Activated T-helper 17 cell treated with anti-CD3 and anti-CD28 coated beads, Interleukin-2, amount 50 U/mL, for 72 hours (primary cell): Measurements from ENCODE around the gene FAM193A. TPM values are rescaled to one million over a fixed set of nuclear protein-coding genes. Genes with fewer than 3 reads are reported as not detected.
"Not testable (repeated sequence)": the region's sequence is repeated elsewhere in the genome, so short reads cannot be mapped to it uniquely, and the experiment has no call there.

Source experiments
- ATAC-seq: fragments of 150-1000 bp; cut with Tn5 transposase; replicated peaks from 2 replicates; pipeline ENCODE4 v1.10.0; 2021; ENCODE audit warnings: mild to moderate bottlenecking, moderate library complexity
- H3K27ac Mint-ChIP-seq: one replicate; pipeline ENCODE4 v1.8.0; 2022; ENCODE audit warnings: mixed read lengths
- H3K27me3 Mint-ChIP-seq: one replicate; pipeline ENCODE4 v1.8.0; 2022; ENCODE audit warnings: mixed read lengths
- H3K36me3 Mint-ChIP-seq: one replicate; pipeline ENCODE4 v1.8.0; 2022; ENCODE audit warnings: low read depth, mild to moderate bottlenecking, mixed read lengths
- H3K4me1 Mint-ChIP-seq: one replicate; pipeline ENCODE4 v1.8.0; 2022; ENCODE audit warnings: mixed read lengths
- H3K4me3 Mint-ChIP-seq: one replicate; pipeline ENCODE4 v1.8.0; 2022; ENCODE audit warnings: mild to moderate bottlenecking, mixed read lengths
- H3K9me3 Mint-ChIP-seq: one replicate; pipeline ENCODE4 v1.8.0; 2022; ENCODE audit warnings: mixed read lengths
- total RNA-seq, 2 donors: library from RNA; stranded (reverse); gene quantifications; one replicate each; pipeline ENCODE4 v1.2.3, GENCODE V29; 2022

The FAM193A gene
- total RNA-seq, 2 donors from 2014 or later: 28.9 to 35.3 TPM

DNA sequence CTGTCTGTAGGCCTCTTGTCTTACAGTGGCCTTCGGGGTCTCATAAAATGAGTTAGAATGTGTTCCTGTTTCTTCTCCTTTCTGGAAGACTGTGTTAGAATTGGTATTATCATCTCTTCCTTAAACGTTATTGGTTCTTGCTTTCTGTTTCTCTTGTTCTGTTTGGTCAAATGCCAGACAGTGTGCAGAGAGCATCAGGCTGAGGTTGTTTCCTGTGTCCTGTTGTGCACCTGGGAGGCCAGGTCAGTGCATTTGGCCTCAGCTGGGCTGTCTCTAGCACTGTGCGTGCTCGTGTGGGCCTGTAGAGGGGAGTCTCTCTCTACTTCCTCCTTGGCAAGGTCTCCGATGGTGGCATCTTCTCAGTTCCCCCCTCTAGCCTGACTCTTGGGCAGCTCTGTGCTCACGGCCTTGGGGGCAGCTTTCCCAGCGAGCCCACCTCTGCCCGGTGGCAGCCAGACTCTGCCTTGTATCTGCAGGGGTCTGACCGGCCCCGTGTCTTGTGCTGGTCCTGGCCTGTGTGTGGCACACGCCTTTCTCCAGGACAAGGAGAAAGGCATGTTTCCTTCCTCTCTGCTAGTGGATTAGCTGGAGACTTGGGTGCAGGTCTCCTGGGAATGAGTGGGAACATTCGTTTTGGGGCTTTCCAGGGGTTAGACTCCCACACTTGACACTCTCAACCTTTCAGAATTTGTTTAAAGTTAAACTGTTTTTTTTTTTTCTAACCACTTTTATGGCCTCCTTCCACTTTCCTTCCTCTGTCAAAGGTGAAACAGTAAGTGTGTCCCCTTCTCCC lies 62.3 kb downstream of the FAM193A start:
- H3K4me3 Mint-ChIP-seq: peak overlapping the region; percentile 1
- H3K36me3 Mint-ChIP-seq: peaks cover 65% of the 10 kb centered on the region
- no peaks in the 10 kb centered on the region for H3K27me3 Mint-ChIP-seq
- H3K9me3 Mint-ChIP-seq: no peaks in the 10 kb centered on the region
- peaks cover 36% of the 10 kb centered on the region for H3K4me1 Mint-ChIP-seq
- H3K27ac Mint-ChIP-seq: peak overlapping the region; percentile 63
- peak; percentile 29 for ATAC-seq

DNA sequence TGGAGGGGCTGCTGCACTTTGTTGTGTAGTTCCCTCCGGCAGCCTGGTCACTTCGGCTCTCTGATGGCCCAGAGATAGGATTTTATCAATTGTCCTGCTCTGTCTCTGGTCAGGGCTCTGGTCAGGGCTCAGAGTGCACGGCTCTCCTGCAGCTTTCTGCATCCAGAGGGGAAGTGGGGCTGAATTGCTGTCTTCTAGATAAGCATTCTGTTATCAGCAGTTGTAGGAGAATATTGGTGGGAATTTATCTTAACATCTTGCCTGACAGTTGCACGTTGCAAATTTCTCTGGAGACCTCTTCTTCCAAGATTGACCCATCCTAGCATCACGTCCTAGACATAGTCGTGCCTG lies 62.8 kb downstream of the FAM193A start:
- H3K36me3 Mint-ChIP-seq: peaks cover 70% of the 10 kb centered on the region
- peaks cover 35% of the 10 kb centered on the region for H3K4me1 Mint-ChIP-seq
- no peaks in the 10 kb centered on the region for H3K27me3 Mint-ChIP-seq
- H3K4me3 Mint-ChIP-seq: no peak overlapping the region
- no peaks in the 10 kb centered on the region for H3K9me3 Mint-ChIP-seq
- ATAC-seq: no peak
- H3K27ac Mint-ChIP-seq: peak overlapping the region; percentile 63

DNA sequence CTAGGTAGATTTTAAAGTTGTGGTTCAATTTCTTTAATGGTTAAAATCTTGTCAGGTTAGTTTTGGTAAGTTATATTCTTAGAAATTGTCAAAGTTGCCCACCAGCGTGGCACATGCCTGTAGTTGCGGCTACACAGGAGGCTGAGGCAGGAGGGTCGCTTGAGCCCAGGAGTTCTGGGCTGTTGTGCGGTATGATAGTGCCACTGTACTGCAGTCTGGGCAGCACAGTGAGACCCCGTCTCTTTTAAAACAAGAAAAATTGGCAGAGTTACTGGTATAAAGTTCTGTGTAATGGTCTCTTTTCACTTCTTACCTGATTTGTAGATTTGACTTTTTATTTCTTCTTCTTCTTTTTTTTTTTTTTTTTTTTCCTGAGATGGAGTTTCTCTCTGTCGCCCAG lies 64.4 kb downstream of the FAM193A start:
- Mint-ChIP-seq H3K27me3 (no peaks in the 10 kb centered on the region), H3K4me3 (no peak overlapping the region), H3K4me1 (peaks cover 37% of the 10 kb centered on the region), H3K27ac (peak overlapping the region; percentile 2), H3K9me3 (no peaks in the 10 kb centered on the region), H3K36me3 (peaks cover 84% of the 10 kb centered on the region)
- ATAC-seq: no peak

DNA sequence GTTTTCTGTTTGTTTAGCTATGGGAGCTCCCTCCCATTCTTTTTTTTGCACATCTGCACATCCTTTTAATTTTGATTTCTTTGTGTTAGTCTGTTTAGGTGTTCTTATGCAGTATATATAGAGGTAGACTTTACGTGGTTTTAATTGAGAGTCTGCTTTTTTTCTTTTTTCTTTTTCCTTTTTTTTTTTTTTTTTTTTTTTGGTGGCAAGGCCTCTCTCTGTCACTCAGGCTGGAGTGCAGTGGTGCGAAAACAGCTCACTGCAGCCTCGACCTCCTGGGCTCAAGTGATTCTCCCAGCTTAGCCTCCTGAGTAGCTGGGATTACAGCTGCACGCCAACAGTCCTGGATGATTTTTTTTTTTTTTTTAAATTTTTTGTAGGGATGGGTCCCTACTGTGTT lies 68.2 kb downstream of the FAM193A start:
- no peaks in the 10 kb centered on the region for H3K9me3 Mint-ChIP-seq
- no peak overlapping the region for H3K4me3 Mint-ChIP-seq
- ATAC-seq: no peak
- H3K27me3 Mint-ChIP-seq: no peaks in the 10 kb centered on the region
- peaks cover 51% of the 10 kb centered on the region for H3K36me3 Mint-ChIP-seq
- no peak overlapping the region for H3K27ac Mint-ChIP-seq
- H3K4me1 Mint-ChIP-seq: peaks cover 13% of the 10 kb centered on the region

DNA sequence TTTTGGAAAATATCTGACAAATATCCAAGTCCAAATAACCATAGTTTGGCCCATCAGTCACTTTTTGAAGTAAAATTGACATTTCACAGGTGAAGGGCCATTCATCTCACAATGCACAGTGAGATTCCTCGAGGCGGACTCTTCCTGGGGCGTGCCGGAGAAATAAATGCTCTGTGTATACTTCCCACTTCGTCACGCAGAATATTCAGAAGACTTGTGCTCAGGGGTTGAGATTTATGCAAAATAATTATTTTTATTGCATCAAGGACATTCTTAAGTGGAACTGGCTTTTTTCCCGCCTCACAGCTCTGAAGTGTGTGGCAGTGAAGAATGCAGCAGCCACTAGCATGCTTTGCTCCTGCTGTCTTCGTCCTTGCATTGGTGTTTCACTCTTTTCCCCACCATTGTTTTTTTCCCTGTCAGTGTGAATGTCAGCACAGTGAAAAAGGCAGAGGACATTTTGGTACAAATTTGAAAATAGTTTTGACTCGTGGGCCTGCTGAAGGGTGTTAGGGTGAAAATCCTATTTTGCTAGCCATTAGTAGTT lies 70.6 kb downstream of the FAM193A start:
- H3K27me3 Mint-ChIP-seq: no peaks in the 10 kb centered on the region
- no peak for ATAC-seq
- no peaks in the 10 kb centered on the region for H3K9me3 Mint-ChIP-seq
- peaks cover 10% of the 10 kb centered on the region for H3K4me1 Mint-ChIP-seq
- no peak overlapping the region for H3K27ac Mint-ChIP-seq
- no peak overlapping the region for H3K4me3 Mint-ChIP-seq
- peaks cover 31% of the 10 kb centered on the region for H3K36me3 Mint-ChIP-seq

DNA sequence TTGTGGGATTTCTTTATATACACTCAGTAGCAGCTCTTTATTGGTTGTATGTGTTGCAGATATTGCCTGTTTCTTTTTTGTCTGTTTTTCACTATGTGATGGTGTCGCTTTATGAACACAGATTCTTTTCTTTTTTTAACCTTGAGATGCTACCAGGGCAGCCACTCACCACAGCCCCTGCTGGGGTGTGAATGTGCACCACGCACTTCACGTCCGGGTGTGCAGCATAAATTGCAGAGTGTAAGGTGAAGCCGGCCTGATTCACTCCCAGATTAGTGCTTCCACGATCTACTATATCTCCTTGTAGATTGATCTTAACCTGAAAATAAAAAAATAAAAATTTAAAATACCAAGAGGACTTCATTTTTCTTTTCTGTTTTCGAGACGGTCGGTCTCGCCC lies 71.4 kb downstream of the FAM193A start:
- Mint-ChIP-seq H3K27ac (no peak overlapping the region), H3K9me3 (no peaks in the 10 kb centered on the region), H3K36me3 (peaks cover 24% of the 10 kb centered on the region), H3K4me3 (no peak overlapping the region), H3K27me3 (no peaks in the 10 kb centered on the region), H3K4me1 (peaks cover 14% of the 10 kb centered on the region)
- ATAC-seq: no peak

DNA sequence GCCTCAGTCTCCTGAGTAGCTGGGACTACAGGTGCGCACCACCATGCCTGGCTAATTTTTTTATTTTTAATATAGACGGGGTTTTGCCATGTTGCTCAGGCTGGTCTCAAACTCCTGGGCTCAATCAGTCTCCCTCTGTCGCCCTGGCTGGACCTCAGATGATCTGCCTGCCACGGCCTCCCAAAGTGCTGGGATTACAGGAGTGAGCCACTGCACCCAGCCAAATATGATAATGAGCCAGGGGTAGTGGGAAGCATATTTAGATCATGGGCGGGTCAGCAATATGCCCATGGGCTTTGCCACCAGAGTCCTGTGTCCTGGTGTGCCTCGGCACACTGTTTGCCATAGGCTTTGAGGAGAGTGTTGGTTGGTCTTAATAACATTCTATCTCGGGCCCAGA lies 71.8 kb downstream of the FAM193A start:
- ATAC-seq: no peak
- H3K9me3 Mint-ChIP-seq: no peaks in the 10 kb centered on the region
- no peaks in the 10 kb centered on the region for H3K27me3 Mint-ChIP-seq
- H3K4me3 Mint-ChIP-seq: no peak overlapping the region
- H3K4me1 Mint-ChIP-seq: peaks cover 14% of the 10 kb centered on the region
- no peak overlapping the region for H3K27ac Mint-ChIP-seq
- H3K36me3 Mint-ChIP-seq: peaks cover 24% of the 10 kb centered on the region

DNA sequence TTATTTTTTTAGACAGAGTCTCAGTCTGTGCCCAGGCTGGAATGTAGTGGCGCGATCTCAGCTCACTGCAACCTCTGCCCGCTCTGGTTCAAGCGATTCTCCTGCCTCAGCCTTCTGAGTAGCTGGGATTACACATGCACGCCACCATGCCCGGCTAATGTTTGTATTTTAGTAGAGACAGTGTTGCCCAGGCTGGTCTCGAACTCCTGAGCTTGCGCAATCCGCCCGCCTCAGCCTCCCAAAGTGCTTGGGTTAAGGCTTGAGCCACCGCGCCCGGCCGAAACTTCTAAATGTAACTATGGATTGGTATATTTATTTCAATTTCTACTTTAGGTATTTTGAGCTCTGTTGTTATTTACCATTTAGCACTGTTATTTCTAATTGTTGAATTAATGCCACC lies 79.4 kb downstream of the FAM193A start:
- no peaks in the 10 kb centered on the region for H3K9me3 Mint-ChIP-seq
- no peak overlapping the region for H3K4me3 Mint-ChIP-seq
- H3K27ac Mint-ChIP-seq: no peak overlapping the region
- ATAC-seq: no peak
- no peaks in the 10 kb centered on the region for H3K27me3 Mint-ChIP-seq
- peaks cover 12% of the 10 kb centered on the region for H3K36me3 Mint-ChIP-seq
- H3K4me1 Mint-ChIP-seq: peaks cover 23% of the 10 kb centered on the region

DNA sequence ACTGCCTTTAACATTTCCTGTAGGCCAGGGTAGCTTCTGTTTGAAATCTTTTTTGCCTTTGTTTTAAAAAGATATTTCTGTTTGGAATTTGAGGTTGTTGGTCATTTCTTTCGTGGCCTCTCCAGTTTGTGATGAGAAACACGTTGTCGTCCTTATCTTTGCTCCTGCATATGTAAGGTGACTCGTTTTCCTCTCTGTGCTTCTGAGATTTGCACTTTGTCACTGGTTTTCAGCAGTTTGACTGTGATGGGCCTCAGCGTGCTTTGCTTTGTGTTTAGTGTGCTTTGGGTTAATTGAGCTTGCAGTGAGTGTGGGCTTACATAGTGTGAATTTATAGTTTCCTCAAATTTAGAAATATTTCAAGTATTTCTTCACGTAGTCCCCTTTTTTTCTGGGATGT lies 81.5 kb downstream of the FAM193A start:
- peaks cover 12% of the 10 kb centered on the region for H3K36me3 Mint-ChIP-seq
- no peaks in the 10 kb centered on the region for H3K9me3 Mint-ChIP-seq
- no peak overlapping the region for H3K4me3 Mint-ChIP-seq
- no peaks in the 10 kb centered on the region for H3K27me3 Mint-ChIP-seq
- peaks cover 28% of the 10 kb centered on the region for H3K4me1 Mint-ChIP-seq
- no peak overlapping the region for H3K27ac Mint-ChIP-seq
- ATAC-seq: no peak

DNA sequence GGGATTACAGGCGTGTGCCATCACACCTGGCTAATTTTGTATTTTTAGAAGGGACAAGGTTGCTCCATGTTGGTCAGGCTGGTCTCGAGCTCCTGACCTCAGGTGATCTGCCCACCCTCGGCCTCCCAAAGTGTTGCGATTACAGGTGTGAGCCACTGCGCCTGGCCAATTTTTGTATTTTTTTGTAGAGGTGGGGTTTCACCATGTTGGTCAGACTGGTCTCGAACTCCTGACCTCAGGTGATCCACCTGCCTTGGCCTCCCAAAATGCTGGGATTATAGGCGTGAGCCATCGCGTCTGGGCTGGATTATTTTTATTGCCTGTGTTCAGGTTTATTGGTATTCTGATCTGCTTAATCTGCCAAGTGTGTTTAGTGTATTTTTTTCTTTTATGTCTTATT lies 82.3 kb downstream of the FAM193A start:
- H3K27ac Mint-ChIP-seq, H3K4me3 Mint-ChIP-seq, H3K27me3 Mint-ChIP-seq, ATAC-seq, H3K9me3 Mint-ChIP-seq: not testable (repeated sequence)
- peaks cover 28% of the 10 kb centered on the region for H3K4me1 Mint-ChIP-seq
- peaks cover 12% of the 10 kb centered on the region for H3K36me3 Mint-ChIP-seq

DNA sequence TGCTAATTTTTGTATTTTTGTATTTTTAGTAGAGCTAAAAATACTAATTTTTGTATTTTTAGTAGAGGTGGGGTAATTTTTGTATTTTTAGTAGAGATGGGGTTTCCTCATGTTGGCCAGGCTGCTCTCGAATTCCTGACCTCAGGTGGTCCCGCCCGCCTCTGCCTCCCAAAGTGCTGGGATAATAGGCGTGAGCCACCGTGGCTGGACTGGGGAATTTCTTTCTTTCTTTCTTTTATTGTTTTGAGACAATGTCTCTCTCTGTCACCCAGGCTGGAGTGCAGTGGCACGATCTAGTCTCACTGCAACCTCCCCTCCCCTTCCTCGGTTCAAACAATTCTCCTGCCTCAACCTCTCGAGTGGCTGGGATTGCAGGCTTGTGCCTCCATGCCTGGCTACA lies 83.0 kb downstream of the FAM193A start:
- Mint-ChIP-seq H3K4me1 (peaks cover 23% of the 10 kb centered on the region), H3K27ac (no peak overlapping the region), H3K36me3 (peaks cover 12% of the 10 kb centered on the region), H3K27me3 (no peaks in the 10 kb centered on the region), H3K9me3 (no peaks in the 10 kb centered on the region), H3K4me3 (no peak overlapping the region)
- ATAC-seq: no peak

DNA sequence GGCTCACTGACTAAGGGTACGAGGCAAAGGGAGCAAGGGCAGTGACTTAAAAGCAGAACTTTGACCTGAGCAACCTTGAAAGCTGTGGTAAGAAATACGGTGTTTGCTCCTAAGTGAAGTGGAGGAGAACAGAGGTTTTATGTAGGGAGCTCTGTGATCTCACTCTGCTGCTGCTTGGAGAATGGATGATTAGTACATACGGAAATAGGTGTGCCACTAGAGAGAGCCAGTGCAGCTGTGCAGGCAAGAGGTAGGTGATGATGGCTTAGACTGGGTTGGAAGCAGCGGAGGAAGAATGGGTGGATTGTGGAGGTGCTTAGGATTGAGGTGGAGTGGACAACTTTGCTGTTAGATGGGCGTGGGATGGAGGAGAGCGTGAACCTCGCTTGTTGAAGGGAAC lies 85.0 kb downstream of the FAM193A start:
- H3K4me1 Mint-ChIP-seq: peaks cover 23% of the 10 kb centered on the region
- no peak overlapping the region for H3K4me3 Mint-ChIP-seq
- no peak for ATAC-seq
- no peak overlapping the region for H3K27ac Mint-ChIP-seq
- H3K9me3 Mint-ChIP-seq: no peaks in the 10 kb centered on the region
- H3K27me3 Mint-ChIP-seq: no peaks in the 10 kb centered on the region
- H3K36me3 Mint-ChIP-seq: peaks cover 22% of the 10 kb centered on the region

DNA sequence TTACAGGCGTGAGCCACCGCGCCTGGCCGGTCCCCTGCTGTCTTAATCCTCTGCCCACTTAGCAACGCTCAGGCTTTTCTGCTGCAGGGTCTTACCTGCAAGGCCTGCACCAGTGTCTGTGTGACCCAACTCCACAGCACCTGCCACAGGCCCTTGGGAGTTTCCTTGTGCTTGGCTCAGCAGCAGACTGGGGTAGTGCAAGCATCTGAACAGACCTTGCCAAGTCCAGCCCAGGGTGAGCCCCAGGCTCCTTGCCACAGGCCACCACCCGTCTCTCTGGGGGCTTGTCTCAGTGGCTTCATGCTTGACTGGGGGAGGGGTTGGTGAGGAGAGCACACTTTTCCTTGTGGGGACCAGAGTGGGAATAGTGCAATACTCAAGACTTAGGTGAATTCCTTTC lies 87.0 kb downstream of the FAM193A start:
- H3K4me3 Mint-ChIP-seq: no peak overlapping the region
- no peak for ATAC-seq
- peaks cover 23% of the 10 kb centered on the region for H3K4me1 Mint-ChIP-seq
- H3K36me3 Mint-ChIP-seq: peaks cover 39% of the 10 kb centered on the region
- H3K9me3 Mint-ChIP-seq: no peaks in the 10 kb centered on the region
- H3K27me3 Mint-ChIP-seq: no peaks in the 10 kb centered on the region
- H3K27ac Mint-ChIP-seq: peak overlapping the region; percentile 69

DNA sequence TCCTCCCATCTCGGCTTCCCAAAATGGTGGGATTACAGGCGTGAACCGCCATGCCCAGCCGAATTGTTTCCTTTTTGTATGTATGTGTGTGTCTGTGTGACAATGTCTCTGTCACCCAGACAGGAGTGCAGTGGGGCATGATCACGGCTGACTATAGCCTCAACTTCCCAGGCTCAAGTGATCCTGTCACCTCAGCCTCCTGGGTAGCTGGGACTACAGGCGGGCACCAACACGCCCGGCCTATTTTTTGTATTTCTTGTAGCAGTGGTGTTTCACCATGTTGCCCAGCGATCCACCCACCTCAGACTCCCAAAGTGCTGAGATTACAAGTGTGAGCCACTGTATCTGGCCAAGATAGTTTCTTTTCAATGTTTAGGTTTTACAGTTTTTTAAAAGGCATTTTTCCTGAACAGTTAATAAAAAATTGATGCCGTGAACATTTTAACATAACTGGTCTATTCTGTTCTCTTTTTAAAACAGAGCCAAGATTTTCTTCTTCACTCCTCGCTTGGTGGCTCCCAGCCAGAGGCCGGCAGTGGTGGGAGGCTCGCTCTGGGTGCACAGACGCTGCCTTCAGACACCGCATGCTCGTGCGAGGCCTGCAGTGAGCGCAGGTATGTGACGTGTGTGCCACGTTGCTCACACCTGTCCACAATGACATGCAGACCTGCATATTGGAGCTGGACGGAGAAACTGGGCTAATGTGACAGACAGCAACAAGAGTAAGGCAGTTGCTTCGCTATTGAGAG lies 88.5 kb downstream of the FAM193A start:
- no peak overlapping the region for H3K4me3 Mint-ChIP-seq
- peaks cover 50% of the 10 kb centered on the region for H3K36me3 Mint-ChIP-seq
- peaks cover 15% of the 10 kb centered on the region for H3K4me1 Mint-ChIP-seq
- no peaks in the 10 kb centered on the region for H3K9me3 Mint-ChIP-seq
- no peak for ATAC-seq
- H3K27me3 Mint-ChIP-seq: no peaks in the 10 kb centered on the region
- H3K27ac Mint-ChIP-seq: no peak overlapping the region

DNA sequence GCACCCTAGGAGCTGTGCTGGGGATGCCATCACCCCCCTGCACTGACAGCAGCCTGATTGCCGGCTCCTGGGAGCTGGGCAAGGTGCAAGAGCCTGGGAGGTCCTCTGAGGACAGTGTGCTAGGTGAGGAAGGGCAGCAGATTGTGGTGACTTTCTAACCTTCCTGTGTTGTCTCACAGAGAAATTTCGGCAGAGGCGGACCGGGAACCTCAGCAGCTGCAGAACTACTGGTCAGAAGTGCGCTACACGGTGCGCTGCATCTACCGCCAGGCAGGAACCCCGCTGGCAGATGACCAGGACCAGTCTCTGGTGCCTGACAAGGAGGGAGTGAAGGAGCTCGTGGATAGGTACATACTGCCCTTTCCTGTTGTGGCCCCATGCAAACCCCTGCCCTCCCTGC lies 89.8 kb downstream of the FAM193A start:
- Mint-ChIP-seq H3K4me1 (peaks cover 5% of the 10 kb centered on the region), H3K27ac (no peak overlapping the region), H3K36me3 (peaks cover 63% of the 10 kb centered on the region), H3K4me3 (no peak overlapping the region), H3K9me3 (no peaks in the 10 kb centered on the region), H3K27me3 (no peaks in the 10 kb centered on the region)
- no peak for ATAC-seq
